Endodermal cell (in vitro differentiated cells): ENCODE data around the gene MRTFB. TPM values are rescaled to one million over a fixed set of nuclear protein-coding genes. Genes with fewer than 3 reads are reported as not detected.

Experiments
- DNase-seq: peaks from one replicate; pipeline ENCODE4 v3.0.0-alpha.2; 2017
- H3K27ac ChIP-seq: 2 replicates; pipeline ENCODE4 v1.5.1; 2013; ENCODE audit warnings: mild to moderate bottlenecking, low read depth, low read length, moderate library complexity
- H3K27me3 ChIP-seq: 2 replicates; pipeline ENCODE4 v1.6.1; 2013; ENCODE audit warnings: mild to moderate bottlenecking, low read length, moderate library complexity; ENCODE audit not compliant: insufficient read depth, control insufficient read depth, poor library complexity, severe bottlenecking
- H3K36me3 ChIP-seq: 2 replicates; pipeline ENCODE4 v1.7.0; 2013; ENCODE audit warnings: mild to moderate bottlenecking, low read length, moderate library complexity; ENCODE audit not compliant: control insufficient read depth, insufficient read depth
- H3K4me1 ChIP-seq: one replicate; pipeline ENCODE4 v1.7.0; 2013; ENCODE audit warnings: low read length; ENCODE audit not compliant: control insufficient read depth, insufficient read depth
- H3K4me3 ChIP-seq: 2 replicates; pipeline ENCODE4 v1.5.1; 2013; ENCODE audit warnings: mild to moderate bottlenecking, low read length, moderate library complexity
- H3K9ac ChIP-seq: 2 replicates; pipeline ENCODE4 v1.6.1; 2013; ENCODE audit warnings: mild to moderate bottlenecking, low read length, moderate library complexity; ENCODE audit not compliant: poor library complexity, severe bottlenecking; ENCODE audit errors: extremely low read depth
- H3K9me3 ChIP-seq: 2 replicates; pipeline ENCODE4 v1.6.1; 2013; ENCODE audit warnings: mild to moderate bottlenecking, low read length, moderate library complexity; ENCODE audit not compliant: control insufficient read depth
- H3K27ac Mint-ChIP-seq: 2 replicates; pipeline ENCODE4 v1.8.0; 2020; ENCODE audit warnings: mixed read lengths
- H3K27me3 Mint-ChIP-seq: 2 replicates; pipeline ENCODE4 v1.8.0; 2021; ENCODE audit warnings: mild to moderate bottlenecking, mixed read lengths; ENCODE audit not compliant: insufficient read depth
- H3K36me3 Mint-ChIP-seq: 2 replicates; pipeline ENCODE4 v1.8.0; 2020; ENCODE audit warnings: low read depth, mixed read lengths
- H3K4me1 Mint-ChIP-seq: 2 replicates; pipeline ENCODE4 v1.8.0; 2020; ENCODE audit warnings: mixed read lengths
- H3K4me3 Mint-ChIP-seq: 2 replicates; pipeline ENCODE4 v1.8.0; 2020; ENCODE audit warnings: mild to moderate bottlenecking, moderate library complexity, mixed read lengths
- H3K9me3 Mint-ChIP-seq: 2 replicates; pipeline ENCODE4 v1.8.0; 2020; ENCODE audit warnings: mild to moderate bottlenecking, mixed read lengths
- WGBS, 2 experiments: methylation state at CpG; one replicate each; pipeline versions ENCODE4 v1.1.5 to v1.1.7; 2013; ENCODE audit warnings: missing lambda C conversion rate in 2 of 2, mixed read lengths in 1 of 2; ENCODE audit not compliant: insufficient coverage in 1 of 2, insufficient read length in 1 of 2; 5-methylcytosine and 5-hydroxymethylcytosine counted together
- total RNA-seq, 2 donors: library from RNA; stranded (reverse); fragmentation: NEBNext Ultra II Directional in 1 of 2; extraction: Animal tissue kit (Norgen Biotek cat#: 25700) in 1 of 2; gene quantifications; 2 replicates in 1 of 2; 3 replicates in 1 of 2; pipeline ENCODE4 v1.2.1, GENCODE V29; 2021
- TF ChIP-seq, protein P1 (sequence below): fragments of 200-600 bp; sonication (generic); conservative IDR thresholded peaks from 2 replicates; pipeline ENCODE4 v1.5.0; 2021; ENCODE audit warnings: antibody characterized with exemption, mild to moderate bottlenecking

MRTFB gene
- total RNA-seq, 2 donors from 2014 or later = 49.4 to 58.6 TPM

DNA sequence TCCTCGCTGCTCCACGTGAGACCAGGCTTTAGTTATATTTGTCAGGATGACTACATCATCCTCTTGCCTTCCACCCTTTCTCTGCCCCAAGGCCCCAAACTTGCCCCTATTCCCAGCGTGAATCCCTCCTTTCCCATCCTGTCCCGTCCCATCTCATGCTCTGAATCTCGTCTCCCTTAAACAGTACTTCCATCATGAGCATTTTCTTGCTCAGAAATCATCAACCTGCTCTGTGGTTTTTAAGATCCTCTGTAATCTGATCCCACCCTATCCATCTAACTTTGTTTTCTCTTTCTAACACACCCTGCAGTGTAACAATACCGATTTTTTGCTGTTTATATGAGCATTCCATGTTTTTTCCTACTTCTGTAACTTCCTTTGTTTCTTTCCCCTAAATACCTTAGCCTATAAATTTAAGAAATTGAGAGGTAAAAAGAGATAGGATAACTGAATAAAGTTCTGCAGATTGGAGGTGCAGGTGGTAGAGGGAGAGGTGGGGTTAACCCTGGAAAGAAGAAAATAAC lies 39.7 kb downstream of the MRTFB start:
- Mint-ChIP-seq H3K36me3 (no peaks in the 10 kb centered on the region), H3K9me3 (no peaks in the 10 kb centered on the region), H3K4me3 (no peak overlapping the region), H3K27me3 (no peaks in the 10 kb centered on the region), H3K27ac (no peak overlapping the region), H3K4me1 (peaks cover 18% of the 10 kb centered on the region)
- no peak for DNase-seq
- 85% methylated on average over 6 of the region's 6 CpGs for WGBS, 2 experiments
- TF ChIP-seq, protein P1, sequence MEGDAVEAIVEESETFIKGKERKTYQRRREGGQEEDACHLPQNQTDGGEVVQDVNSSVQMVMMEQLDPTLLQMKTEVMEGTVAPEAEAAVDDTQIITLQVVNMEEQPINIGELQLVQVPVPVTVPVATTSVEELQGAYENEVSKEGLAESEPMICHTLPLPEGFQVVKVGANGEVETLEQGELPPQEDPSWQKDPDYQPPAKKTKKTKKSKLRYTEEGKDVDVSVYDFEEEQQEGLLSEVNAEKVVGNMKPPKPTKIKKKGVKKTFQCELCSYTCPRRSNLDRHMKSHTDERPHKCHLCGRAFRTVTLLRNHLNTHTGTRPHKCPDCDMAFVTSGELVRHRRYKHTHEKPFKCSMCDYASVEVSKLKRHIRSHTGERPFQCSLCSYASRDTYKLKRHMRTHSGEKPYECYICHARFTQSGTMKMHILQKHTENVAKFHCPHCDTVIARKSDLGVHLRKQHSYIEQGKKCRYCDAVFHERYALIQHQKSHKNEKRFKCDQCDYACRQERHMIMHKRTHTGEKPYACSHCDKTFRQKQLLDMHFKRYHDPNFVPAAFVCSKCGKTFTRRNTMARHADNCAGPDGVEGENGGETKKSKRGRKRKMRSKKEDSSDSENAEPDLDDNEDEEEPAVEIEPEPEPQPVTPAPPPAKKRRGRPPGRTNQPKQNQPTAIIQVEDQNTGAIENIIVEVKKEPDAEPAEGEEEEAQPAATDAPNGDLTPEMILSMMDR = no peak
- H3K9me3 ChIP-seq = no peaks in the 10 kb centered on the region
- H3K9ac ChIP-seq = no peak overlapping the region
- no peaks in the 10 kb centered on the region for H3K4me1 ChIP-seq
- H3K36me3 ChIP-seq = no peaks in the 10 kb centered on the region
- no peak overlapping the region for H3K27ac ChIP-seq
- no peak overlapping the region for H3K4me3 ChIP-seq
- H3K27me3 ChIP-seq = no peaks in the 10 kb centered on the region

DNA sequence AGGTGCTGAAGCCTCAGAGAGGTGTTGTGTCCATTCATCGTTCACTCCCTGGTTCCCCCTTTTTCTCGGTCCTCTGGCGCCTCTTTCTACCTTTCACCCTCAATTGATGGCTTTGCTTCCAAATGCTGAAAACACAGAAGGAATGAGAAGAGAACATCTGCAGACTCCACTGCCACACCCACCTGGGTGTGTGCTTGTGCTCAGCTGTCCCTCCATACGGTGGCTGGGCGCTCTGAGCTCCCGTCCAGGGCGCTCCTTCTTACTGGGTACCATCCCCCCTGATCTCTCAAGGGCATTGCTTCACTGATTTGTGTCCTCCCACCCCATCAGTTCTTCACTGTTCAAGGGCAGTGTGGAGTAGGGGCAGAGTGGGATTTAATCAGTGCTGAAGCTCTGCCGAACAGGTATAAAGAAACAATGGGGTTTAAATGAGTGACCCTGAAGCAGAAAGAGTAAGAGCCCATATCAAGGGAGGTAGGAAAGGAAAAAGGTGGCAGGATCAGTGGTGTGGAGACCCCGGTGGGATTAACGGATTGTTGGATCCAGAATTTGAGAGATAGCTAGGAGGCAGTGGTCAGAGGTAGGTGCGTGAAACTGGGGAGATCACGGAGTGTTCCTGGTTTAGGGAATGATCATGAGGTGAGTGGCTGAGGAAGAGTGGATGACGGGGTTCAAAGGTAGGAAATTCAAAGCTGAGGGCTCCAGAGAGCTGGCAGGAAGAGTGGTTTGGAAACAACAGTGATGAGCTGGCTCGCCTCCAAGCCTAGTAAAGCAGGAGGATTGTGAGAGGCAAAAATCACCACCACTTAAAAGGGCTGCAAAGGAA lies 40.8 kb downstream of the MRTFB start:
- H3K4me3 Mint-ChIP-seq = no peak overlapping the region
- no peaks in the 10 kb centered on the region for H3K9me3 Mint-ChIP-seq
- H3K4me1 Mint-ChIP-seq = peaks cover 17% of the 10 kb centered on the region
- Histone ChIP-seq H3K36me3 (no peaks in the 10 kb centered on the region), H3K27me3 (no peaks in the 10 kb centered on the region), H3K4me1 (no peaks in the 10 kb centered on the region), H3K9ac (no peak overlapping the region), H3K4me3 (no peak overlapping the region), H3K9me3 (no peaks in the 10 kb centered on the region), H3K27ac (no peak overlapping the region)
- WGBS, 2 experiments = 94 to 95% methylated on average over 13 to 14 of the region's 14 CpGs
- no peaks in the 10 kb centered on the region for H3K36me3 Mint-ChIP-seq
- H3K27me3 Mint-ChIP-seq = no peaks in the 10 kb centered on the region
- peak overlapping the region; percentile 4 for H3K27ac Mint-ChIP-seq
- DNase-seq = no peak
- TF ChIP-seq, protein P1 = no peak

DNA sequence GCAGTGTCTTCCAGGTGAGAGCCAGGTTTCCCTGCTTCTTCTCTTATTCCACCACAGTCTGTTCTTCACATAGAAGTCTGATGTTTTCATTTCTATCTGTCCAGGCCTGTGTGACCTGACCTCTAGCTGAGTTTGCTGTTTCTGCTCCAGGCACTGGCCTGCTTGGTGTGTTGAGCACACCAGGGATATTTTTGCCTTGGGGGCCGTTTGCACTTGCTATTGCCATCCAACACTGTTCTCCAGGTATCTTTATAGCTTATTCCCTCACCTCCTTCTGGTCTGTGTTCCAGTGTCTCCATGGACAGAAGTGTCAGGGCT lies 41.4 kb downstream of the MRTFB start:
- H3K36me3 ChIP-seq = no peaks in the 10 kb centered on the region
- no peaks in the 10 kb centered on the region for H3K4me1 ChIP-seq
- H3K9me3 ChIP-seq = no peaks in the 10 kb centered on the region
- DNase-seq = no peak
- Mint-ChIP-seq H3K9me3 (no peaks in the 10 kb centered on the region), H3K27ac (peak overlapping the region; percentile 4), H3K4me3 (no peak overlapping the region), H3K4me1 (peaks cover 20% of the 10 kb centered on the region), H3K27me3 (no peaks in the 10 kb centered on the region), H3K36me3 (no peaks in the 10 kb centered on the region)
- WGBS, 2 experiments = 88 to 94% methylated on average over 1 of the region's 1 CpG
- no peak overlapping the region for H3K9ac ChIP-seq
- H3K27me3 ChIP-seq = no peaks in the 10 kb centered on the region
- H3K4me3 ChIP-seq = no peak overlapping the region
- no peak overlapping the region for H3K27ac ChIP-seq
- TF ChIP-seq, protein P1 = no peak
